MM.1S (cell line): ENCODE measurements around the gene PARP11.

Source experiments
- DNase-seq: peaks from one replicate; pipeline ENCODE4 v3.0.0-alpha.2; 2015
- H2AFZ ChIP-seq: fragments of 300-600 bp; sonication (generic); 2 replicates; pipeline ENCODE4 v1.6.0; 2016; ENCODE audit warnings: antibody characterized with exemption, low read length
- H3F3A ChIP-seq: fragments of 300-600 bp; sonication (generic); 2 replicates; pipeline ENCODE4 v1.6.1; 2016; ENCODE audit warnings: mild to moderate bottlenecking, antibody characterized with exemption, low read length, moderate library complexity, mixed read lengths; ENCODE audit not compliant: insufficient read depth
- H3K27ac ChIP-seq: fragments of 300-600 bp; sonication (generic); 2 replicates; pipeline ENCODE4 v1.5.1; 2016; ENCODE audit warnings: mild to moderate bottlenecking, low read length
- H3K27me3 ChIP-seq: fragments of 300-600 bp; sonication (generic); replicated peaks from 2 replicates; pipeline ENCODE4 v1.6.0; 2016; ENCODE audit warnings: low read length; ENCODE audit not compliant: insufficient read depth
- H3K36me3 ChIP-seq: fragments of 300-600 bp; sonication (generic); replicated peaks from 2 replicates; pipeline ENCODE4 v1.6.1; 2016; ENCODE audit warnings: mild to moderate bottlenecking, low read length, mixed read lengths; ENCODE audit not compliant: insufficient read depth
- H3K4me1 ChIP-seq: fragments of 300-600 bp; sonication (generic); 2 replicates; pipeline ENCODE4 v1.6.1; 2016; ENCODE audit warnings: low read length, mixed read lengths
- H3K4me2 ChIP-seq: fragments of 300-600 bp; sonication (generic); 2 replicates; pipeline ENCODE4 v1.6.0; 2016; ENCODE audit warnings: low read depth, low read length
- H3K4me3 ChIP-seq: fragments of 300-600 bp; sonication (generic); 2 replicates; pipeline ENCODE4 v1.5.1; 2016; ENCODE audit warnings: low read length, mixed read lengths
- H3K79me2 ChIP-seq: fragments of 300-600 bp; sonication (generic); 2 replicates; pipeline ENCODE4 v1.6.1; 2016; ENCODE audit warnings: mixed run types, low read length, mixed read lengths
- H3K9ac ChIP-seq: fragments of 300-600 bp; sonication (generic); 2 replicates; pipeline ENCODE4 v1.6.1; 2016; ENCODE audit warnings: low read length, mixed read lengths
- H3K9me2 ChIP-seq: fragments of 300-600 bp; sonication (generic); replicated peaks from 2 replicates; pipeline ENCODE4 v1.6.1; 2016; ENCODE audit warnings: mild to moderate bottlenecking, low read length, mixed read lengths; ENCODE audit not compliant: insufficient read depth
- H3K9me3 ChIP-seq: fragments of 300-600 bp; sonication (generic); replicated peaks from 2 replicates; pipeline ENCODE4 v1.6.1; 2016; ENCODE audit warnings: mild to moderate bottlenecking, low read length, mixed read lengths; ENCODE audit not compliant: insufficient read depth
- H4K20me1 ChIP-seq: fragments of 300-600 bp; sonication (generic); 2 replicates; pipeline ENCODE4 v1.6.1; 2016; ENCODE audit warnings: mild to moderate bottlenecking, low read length, moderate library complexity, mixed read lengths; ENCODE audit not compliant: insufficient read depth
- CTCF ChIP-seq: fragments of 300-600 bp; sonication (generic); IDR thresholded peaks from 2 replicates; pipeline ENCODE4 v1.5.1; 2016; ENCODE audit warnings: antibody characterized with exemption, low read length, mixed read lengths
- EZH2 ChIP-seq: fragments of 300-600 bp; sonication (generic); optimal IDR thresholded peaks from 2 replicates; pipeline ENCODE3; 2017; ENCODE audit warnings: low read depth, mild to moderate bottlenecking, antibody characterized with exemption, low read length, mixed read lengths
- EZH2phosphoT487 ChIP-seq: fragments of 300-600 bp; sonication (generic); IDR thresholded peaks from 2 replicates; pipeline ENCODE4 v1.6.1; 2018; ENCODE audit warnings: antibody characterized with exemption, low read length

PARP11 gene

GRCh38 chr12:3838076-3838475 lies 35.1 kb downstream of the PARP11 start:
- Histone ChIP-seq H3K79me2 (no peaks in the 10 kb centered on the region), H2AFZ (no peak overlapping the region), H3F3A (no peaks in the 10 kb centered on the region), H3K9ac (no peak overlapping the region), H3K27me3 (no peaks in the 10 kb centered on the region), H4K20me1 (no peaks in the 10 kb centered on the region), H3K4me2 (no peak overlapping the region), H3K9me3 (no peaks in the 10 kb centered on the region), H3K4me1 (no peaks in the 10 kb centered on the region), H3K9me2 (no peaks in the 10 kb centered on the region), H3K36me3 (no peaks in the 10 kb centered on the region), H3K4me3 (no peak overlapping the region), H3K27ac (no peak overlapping the region)
- no peak for DNase-seq
- no peak for TF ChIP-seq CTCF
- no peak for TF ChIP-seq EZH2phosphoT487
- no peak for TF ChIP-seq EZH2

DNA sequence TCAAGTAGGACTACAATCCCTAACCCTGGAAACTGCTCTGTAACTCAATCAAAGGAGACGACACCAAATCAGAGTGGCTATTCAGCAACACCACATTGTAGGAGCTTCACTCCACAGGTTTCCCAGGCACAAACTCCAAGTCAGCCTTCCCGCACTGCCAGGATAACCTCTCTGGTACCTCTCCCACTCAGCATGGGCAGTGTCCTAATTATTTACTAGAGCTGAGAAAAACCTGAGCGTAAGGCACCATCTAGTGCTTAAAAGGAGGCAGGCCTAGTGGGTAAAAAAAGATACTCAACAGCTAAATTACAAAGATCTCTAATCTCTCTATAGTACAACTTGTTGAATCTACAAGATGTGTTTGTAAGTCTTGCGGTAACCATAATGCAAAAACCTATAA lies 36.1 kb downstream of the PARP11 start:
- Histone ChIP-seq H2AFZ (no peak overlapping the region), H3K9ac (no peak overlapping the region), H3K9me2 (no peaks in the 10 kb centered on the region), H3K4me2 (no peak overlapping the region), H3K36me3 (no peaks in the 10 kb centered on the region), H4K20me1 (no peaks in the 10 kb centered on the region), H3K79me2 (no peaks in the 10 kb centered on the region), H3K4me1 (no peaks in the 10 kb centered on the region), H3F3A (no peaks in the 10 kb centered on the region), H3K9me3 (no peaks in the 10 kb centered on the region), H3K27ac (no peak overlapping the region), H3K4me3 (no peak overlapping the region), H3K27me3 (no peaks in the 10 kb centered on the region)
- no peak for DNase-seq
- no peak for TF ChIP-seq EZH2phosphoT487
- TF ChIP-seq EZH2: no peak
- no peak for TF ChIP-seq CTCF

GRCh38 chr12:3836641-3837040 lies 36.6 kb downstream of the PARP11 start:
- Histone ChIP-seq H3F3A (no peaks in the 10 kb centered on the region), H3K9ac (no peak overlapping the region), H3K27me3 (no peaks in the 10 kb centered on the region), H4K20me1 (no peaks in the 10 kb centered on the region), H2AFZ (no peak overlapping the region), H3K79me2 (no peaks in the 10 kb centered on the region), H3K9me2 (no peaks in the 10 kb centered on the region), H3K4me1 (no peaks in the 10 kb centered on the region), H3K36me3 (no peaks in the 10 kb centered on the region), H3K4me3 (no peak overlapping the region), H3K9me3 (no peaks in the 10 kb centered on the region), H3K27ac (no peak overlapping the region), H3K4me2 (no peak overlapping the region)
- TF ChIP-seq CTCF (no peak), EZH2 (no peak), EZH2phosphoT487 (no peak)
- DNase-seq: no peak
